Adrenal gland (tissue), 5 donors: ENCODE data around the gene SMIM24.

Experiments
- POLR2A ChIP-seq, 2 donors: fragments of 450-650 bp; IDR thresholded peaks; one replicate each; pipeline ENCODE4 v1.6.1; 2017; ENCODE audit warnings: antibody characterized with exemption in 2 of 2, mild to moderate bottlenecking in 2 of 2, moderate library complexity in 1 of 2
- TF ChIP-seq, protein P1 (sequence below), 6 experiments: fragments of 450-650 bp in 4 of 6; fragments of 200-600 bp in 2 of 6; sonication (generic) in 1 of 6; IDR thresholded peaks; 1 replicate in 5 of 6; 2 replicates in 1 of 6; pipeline versions ENCODE4 v1.5.1 to v1.8.0; 2016 to 2021; ENCODE audit warnings: antibody characterized with exemption in 6 of 6, mild to moderate bottlenecking in 2 of 6, moderate library complexity in 1 of 6
- donor health status: DM: no; HTN: no; CAD: no.

DNA sequence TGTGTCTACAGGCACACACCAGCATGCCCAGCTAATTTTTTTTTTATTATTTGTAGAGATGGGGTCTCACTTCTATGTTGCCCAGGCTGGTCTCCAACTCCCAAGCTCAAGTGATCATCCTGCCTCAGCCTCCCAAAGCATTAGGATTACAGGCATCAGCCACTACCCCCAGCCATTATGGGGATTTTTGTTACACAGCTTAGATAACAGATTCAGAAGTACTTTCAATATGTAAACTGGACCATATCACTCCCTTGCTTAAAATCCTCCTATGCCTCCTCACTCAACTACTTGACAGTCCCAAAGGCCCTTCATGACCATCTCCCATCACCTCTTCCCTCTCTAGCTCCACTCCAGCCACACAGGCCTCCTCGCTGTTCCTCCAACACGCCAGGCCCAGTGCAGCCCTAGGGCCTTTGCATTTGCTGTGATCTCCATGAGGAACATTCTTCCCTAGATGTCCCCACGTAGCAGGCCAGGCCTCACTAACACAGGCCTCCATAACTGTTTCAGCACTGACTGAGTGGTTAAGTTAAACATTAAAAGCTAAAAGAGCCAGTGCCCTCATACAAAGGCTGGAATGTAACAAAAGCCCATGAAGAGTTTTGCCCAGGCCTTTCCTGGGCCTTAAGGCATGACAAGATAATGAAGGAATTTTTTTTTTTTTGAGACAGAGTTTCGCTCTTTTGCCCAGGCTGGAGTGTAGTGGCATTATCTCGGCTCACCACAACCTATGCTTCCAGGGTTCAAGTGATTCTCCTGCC is 17.6 kb upstream of the SMIM24 start:
- TF ChIP-seq, protein P1, sequence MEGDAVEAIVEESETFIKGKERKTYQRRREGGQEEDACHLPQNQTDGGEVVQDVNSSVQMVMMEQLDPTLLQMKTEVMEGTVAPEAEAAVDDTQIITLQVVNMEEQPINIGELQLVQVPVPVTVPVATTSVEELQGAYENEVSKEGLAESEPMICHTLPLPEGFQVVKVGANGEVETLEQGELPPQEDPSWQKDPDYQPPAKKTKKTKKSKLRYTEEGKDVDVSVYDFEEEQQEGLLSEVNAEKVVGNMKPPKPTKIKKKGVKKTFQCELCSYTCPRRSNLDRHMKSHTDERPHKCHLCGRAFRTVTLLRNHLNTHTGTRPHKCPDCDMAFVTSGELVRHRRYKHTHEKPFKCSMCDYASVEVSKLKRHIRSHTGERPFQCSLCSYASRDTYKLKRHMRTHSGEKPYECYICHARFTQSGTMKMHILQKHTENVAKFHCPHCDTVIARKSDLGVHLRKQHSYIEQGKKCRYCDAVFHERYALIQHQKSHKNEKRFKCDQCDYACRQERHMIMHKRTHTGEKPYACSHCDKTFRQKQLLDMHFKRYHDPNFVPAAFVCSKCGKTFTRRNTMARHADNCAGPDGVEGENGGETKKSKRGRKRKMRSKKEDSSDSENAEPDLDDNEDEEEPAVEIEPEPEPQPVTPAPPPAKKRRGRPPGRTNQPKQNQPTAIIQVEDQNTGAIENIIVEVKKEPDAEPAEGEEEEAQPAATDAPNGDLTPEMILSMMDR (IDR thresholded peaks at IDR 0.05): no peak
- TF ChIP-seq POLR2A (IDR thresholded peaks at IDR 0.05): no peak
